RPMI8226 (cell line): ENCODE data around the gene PDAP1.

ENCODE experiments used
- DNase-seq: peaks from one replicate; pipeline ENCODE4 v3.0.0-alpha.2; 2015

PDAP1 gene

DNA sequence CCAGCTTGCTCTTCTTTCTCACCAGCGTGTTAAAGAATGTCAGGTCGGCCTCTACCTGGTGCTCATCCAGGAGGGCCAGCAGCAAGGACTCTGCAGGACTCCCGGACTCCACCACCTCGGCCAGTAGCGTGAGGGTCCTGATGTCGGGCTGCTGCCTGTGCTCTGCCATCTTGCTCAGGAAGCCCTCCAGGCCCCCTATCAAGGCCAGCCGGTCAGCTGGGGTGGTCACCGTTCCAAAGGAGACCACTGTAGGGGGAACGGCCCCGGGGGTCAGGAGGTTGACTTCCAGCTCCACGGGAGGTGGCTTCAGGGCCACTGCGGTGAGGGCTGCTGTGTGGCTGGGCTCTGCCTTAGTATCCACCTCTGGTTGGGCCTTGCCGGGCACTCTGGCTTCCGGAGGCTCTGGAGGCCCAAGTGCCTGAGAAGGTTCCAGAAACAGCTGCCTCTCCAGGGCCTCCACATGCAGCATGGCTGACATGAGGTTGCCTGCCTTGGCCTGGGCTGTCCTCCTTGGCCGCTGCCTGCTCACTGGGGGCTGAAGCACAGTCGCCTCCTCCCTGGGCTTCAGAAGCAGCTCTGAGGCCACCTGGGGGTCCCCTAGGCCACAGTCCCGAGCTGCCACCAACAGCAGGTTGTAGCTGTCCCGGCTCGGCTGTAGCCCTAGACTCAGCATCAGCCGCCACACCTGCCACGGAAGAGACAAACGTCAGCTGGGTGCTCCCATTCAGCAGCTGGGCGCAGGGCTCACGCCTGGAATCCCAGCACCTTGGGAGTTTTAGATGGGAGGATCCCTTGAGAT lies 16.7 kb upstream of the PDAP1 start:
- no peak for DNase-seq

- no peak for DNase-seq
These were observed 14.2 kb upstream of the PDAP1 start for GRCh38 chr7:99422625-99423024.

DNA sequence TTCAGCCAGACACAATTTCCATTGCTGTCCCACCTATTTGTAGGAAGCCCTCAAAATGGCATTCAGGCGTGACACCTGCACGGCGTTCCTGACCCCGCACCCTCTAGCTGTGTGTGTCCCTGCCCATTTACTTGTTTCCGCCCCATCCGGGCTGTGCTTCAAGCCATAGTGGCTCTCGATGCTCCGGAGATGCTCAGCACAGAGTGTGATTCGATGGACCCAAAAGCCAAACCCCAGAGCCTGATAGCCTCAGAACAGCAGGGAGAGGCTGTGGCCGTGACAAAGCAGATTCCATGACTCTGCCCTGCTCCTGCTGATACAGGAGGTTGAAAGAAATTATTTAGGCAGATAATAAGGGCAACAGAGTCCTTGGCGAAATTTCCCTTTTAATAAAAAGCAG lies 13.8 kb upstream of the PDAP1 start:
- no peak for DNase-seq

DNA sequence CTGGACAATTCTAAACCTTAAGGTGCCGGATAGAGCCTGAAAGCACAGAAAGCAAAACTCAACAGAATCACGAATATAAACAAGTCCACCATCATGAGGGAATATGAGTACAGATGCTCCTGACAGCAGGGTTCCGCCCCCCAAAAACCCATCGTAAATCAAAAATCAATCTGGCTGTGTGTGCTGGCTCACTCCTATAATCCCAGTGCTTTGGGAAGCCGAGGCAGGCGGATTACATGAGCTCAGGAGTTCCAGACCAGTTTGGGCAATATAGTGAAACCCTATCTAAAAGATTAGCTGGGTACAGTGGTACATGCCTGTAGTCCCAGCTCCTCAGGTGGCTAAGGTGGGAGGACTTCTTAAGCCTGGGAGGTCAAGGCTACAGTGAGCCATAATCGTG lies 12.6 kb upstream of the PDAP1 start:
- DNase-seq: no peak

- DNase-seq: no peak
These were observed 11.8 kb upstream of the PDAP1 start for GRCh38 chr7:99420213-99420612.

GRCh38 chr7:99419323-99420021 lies 11.1 kb upstream of the PDAP1 start:
- no peak for DNase-seq

GRCh38 chr7:99418260-99418659 lies 9.9 kb upstream of the PDAP1 start:
- DNase-seq: no peak

- peak; percentile 28 for DNase-seq
These were observed 7.2 kb upstream of the PDAP1 start for GRCh38 chr7:99415513-99416127.

DNA sequence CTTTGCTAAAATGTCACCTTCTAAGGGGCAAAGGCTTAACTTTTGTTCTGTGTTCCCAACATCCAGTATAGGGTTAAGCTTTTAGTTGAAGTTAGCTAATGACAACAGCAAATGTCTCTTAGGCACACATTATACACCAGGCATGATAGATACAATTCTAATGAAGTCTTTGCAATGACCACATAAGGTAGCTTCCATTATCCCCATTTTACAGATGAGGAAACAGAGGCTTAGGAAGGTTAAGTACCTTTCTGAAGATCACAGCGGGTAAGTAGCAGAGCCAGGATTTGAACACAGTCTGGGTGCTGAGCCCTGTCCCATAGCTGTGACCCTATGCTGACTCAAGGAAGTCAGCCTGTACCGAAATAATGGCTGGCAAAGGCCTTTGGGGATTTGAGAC lies 2.2 kb upstream of the PDAP1 start:
- no peak for DNase-seq

DNA sequence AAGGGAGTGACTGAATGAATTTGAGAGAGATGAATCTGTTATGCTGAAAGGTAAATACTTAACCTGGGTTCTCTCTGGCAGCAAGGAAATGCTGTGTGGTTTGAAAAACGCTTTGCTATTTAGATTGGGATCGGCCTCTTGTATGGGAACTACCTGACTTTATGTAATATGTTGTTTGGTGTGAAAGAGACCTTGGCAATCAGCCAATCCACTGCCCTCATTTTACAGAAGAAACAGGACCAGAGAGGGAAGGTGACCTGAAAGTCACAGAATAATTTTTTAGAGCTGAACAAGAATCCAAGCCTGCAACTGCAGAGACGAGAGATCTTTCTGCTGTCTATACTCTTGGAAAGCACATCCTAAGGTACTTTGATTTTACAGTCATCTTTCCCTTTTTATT lies 1.4 kb upstream of the PDAP1 start:
- DNase-seq: peak; percentile 25

DNA sequence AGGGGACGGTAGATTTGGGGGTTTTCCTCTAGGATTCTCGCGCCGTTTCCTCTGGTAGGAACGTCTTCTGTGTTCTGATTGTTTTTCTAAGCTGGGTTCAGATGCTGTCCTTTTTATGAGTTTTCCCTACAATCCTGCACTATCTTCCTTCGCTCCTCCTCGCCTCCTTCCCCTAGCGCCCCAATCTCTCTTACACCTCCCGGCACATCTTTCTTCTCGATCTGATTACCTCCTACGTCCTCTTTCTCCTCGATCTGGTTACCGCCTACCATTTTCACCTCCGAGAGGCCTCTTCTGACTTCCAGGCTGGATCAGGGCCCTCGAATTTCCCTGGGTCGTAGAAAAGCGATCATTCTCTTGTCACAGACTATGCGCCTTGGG lies 785 bp upstream of the PDAP1 start:
- DNase-seq: no peak

DNA sequence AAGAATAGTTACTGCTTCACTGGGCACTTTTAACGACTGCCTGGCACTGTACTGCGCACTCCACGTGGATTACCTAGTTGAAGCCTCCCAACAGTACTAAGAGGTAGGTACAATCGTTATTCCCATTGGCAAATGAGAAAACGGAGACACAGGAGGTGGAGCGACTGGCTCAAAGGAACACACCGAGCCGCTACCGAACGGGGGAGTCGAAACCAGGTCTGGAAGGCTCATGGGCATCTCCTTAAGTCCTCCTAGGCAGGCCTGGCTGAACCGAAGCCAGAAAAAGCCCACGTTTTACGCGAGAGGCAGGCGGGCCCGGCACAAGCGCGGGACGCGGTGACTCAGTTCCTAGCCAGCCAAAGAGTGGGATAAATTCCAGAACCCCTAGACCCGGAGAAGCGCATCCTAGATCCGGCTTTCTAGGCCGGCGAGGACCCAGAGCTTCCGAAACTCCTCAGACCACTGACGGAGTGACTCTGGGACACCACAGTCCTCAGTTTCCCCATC lies 472 bp downstream of the PDAP1 start:
- DNase-seq: peak; percentile 42

DNA sequence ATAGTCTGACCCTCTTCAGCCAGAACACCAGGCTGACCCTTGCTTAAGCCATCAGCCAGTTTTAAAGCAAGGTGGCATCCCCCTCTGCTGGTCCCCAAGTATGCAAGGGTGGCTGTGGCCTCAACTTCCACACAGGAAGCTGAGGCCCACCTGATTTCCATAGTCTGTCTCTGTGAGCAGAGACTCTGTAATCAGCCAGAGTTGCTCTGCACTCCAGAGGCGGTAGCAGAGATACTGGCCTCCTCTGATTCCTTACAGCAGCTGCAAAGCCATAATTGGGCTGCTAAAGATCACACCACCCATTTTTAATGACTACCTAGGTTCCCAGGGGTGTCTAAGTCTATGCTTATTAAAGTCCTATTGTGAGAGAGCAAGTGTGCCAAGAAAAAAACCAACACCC lies 1.8 kb downstream of the PDAP1 start:
- DNase-seq: no peak

DNA sequence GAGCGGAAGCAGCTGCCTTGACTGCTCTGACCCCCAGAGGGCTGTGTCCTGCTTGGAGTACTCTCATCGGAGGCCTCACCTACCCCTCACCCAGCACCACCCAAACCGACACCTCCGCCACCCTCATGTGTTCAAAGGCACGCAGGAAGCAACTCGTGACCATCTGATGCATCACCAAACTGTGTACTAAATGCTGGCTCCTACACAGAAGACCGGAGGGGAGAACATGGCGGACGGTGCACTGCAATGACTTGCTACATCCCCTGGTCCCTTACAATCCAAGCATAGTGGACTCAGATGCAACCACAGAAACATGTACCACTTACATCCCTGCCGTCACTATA lies 3.4 kb downstream of the PDAP1 start:
- DNase-seq: no peak

DNA sequence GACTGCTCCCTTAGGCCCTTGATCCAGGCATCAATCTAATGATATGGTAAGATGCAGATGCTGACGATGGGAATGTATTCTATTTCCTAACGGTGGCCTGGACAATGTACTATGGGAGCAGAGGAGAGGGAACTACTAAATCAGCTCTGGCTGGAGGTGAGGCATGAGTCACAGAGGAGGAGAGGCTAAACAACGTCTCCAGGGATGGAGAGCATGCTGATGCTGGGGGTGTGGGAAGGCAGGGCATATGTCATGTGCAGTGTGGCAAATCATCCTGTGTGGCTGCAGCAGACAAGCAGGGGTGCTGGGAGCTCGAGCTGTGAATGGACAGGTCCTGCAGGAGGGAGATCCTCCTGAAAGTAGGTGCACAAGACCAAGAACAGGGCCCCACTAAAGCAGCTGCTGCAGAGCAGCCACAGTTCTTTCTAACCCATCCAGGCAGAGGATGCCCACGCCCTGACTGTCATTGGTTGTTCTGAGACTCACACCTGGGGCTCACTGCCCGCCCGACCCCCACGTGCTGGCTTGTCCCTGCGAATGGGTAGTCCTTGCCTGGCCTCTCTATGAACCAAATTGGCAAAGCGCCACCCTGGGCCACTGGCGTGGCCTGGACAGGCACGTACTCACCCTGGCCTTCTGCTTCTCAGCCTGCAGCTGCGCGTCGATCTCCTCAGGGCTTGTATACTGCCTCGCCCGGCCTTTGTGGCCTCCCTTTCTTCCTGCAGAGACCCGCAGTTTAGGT lies 4.0 kb downstream of the PDAP1 start:
- DNase-seq: no peak

DNA sequence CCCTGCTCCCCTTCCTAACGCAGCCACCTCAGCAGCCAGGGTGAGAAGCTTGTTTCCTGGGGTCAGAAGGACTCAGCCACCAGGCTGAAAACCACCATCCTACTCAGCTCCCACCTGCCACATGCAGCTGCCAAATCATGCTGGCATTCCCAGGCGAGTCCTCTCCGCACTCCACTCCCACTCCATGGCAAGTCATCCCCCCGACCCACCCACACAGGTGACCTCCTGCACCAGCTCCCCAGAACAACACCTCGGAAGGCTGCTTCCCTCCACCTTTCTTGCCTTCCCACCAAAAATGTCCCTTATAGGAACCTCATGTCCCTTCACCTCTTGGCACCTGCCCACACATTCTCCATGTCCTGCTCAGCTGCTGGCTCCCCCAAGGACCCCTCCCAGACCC lies 4.6 kb downstream of the PDAP1 start:
- DNase-seq: no peak

GRCh38 chr7:99402854-99403253 lies 5.5 kb downstream of the PDAP1 start:
- DNase-seq: no peak

DNA sequence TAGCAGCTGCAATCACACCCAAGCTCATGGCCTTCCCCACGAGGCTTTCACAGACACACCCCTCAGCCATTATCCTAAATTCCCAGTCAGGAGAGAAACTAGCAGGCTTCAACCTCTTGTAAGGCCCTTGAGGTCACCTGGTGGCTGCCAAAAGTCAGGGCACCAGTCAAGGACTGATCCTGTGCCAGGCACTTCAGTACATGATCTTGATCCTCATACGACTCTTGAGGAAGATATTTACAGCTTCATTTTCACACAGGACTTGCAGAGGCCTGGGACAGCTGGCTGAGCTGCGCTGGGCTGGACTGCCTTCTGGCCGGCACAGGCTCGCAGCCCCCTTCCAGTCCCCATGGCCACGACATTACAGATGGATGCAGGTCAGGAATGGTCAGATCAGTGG lies 8.8 kb downstream of the PDAP1 start:
- no peak for DNase-seq

- DNase-seq: no peak
These were observed 9.4 kb downstream of the PDAP1 start for GRCh38 chr7:99398891-99399445.

- DNase-seq: no peak
These were observed 11.0 kb downstream of the PDAP1 start for GRCh38 chr7:99397297-99397983.

DNA sequence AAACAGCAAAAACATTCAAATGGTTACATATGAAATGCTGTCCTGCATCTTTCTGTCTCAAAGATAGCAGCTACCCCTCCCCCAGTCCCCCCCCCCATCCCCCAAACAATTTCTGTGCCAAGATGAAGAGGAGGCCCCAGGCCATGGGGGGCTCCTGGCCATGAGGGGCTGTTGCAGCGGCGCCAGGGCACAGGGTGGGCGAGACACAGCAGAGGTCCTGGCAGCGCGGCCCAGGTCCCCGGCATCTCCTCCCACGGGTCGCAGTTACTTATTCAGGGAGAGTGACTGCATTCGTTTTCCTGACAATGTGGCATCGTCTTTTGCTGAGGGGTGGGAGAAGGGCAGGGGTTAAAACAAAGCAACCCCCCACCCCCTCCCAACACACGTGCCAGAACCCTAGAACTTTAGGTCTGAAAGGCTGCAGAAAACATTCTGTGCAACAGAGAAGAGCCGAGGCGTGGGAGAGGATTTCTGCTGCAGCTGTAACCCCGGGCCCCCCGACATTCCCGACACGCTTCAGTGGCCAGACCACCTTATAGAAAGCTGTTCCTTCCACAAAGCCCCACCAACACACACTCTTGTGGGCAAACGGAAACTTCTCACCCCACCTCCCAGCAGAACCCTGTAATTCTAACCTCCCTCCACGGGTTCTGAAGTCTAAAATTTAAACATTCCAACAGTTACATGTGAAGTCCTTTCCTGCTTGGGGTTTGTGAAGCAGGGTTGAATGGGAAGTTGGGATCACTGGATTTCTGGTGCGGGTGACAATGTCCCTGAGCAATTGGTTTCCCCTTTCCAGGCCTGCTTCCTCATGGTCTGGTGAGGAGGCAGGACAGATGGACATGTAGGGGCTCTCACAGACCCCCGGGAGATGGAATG lies 11.7 kb downstream of the PDAP1 start:
- DNase-seq: no peak
